H1 (cell line): ENCODE results near the gene PTPN2. TPM values are rescaled to one million over a fixed set of nuclear protein-coding genes. Genes with fewer than 3 reads are reported as not detected.

Experiments used
- CTCF ChIA-PET: fragments of 300-600 bp; sonication (Branson Sonifier 250); formaldehyde crosslinking; loops from one replicate; lab custom pipeline; 2021; ENCODE audit not compliant: partially characterized antibody; lab: Charles Lee
- POLR2A ChIA-PET: fragments of 300-600 bp; sonication (Branson Sonifier 250); formaldehyde crosslinking; loops from one replicate; lab custom pipeline; 2021; ENCODE audit warnings: inconsistent platforms; ENCODE audit not compliant: partially characterized antibody; lab: Charles Lee
- DNase-seq, 2 experiments: peaks; one replicate each; pipeline versions ENCODE4 v3.0.0 to v3.0.0-alpha.2; 2010 to 2022; ENCODE audit warnings: low spot score in 2 of 2, low read depth in 1 of 2, mixed read lengths in 1 of 2
- FAIRE-seq: peaks from 2 replicates; lab custom pipeline; 2011; peaks lifted over from hg19 to GRCh38; lab: Jason Lieb, UNC
- H2AFZ ChIP-seq: 2 replicates; pipeline ENCODE4 v1.8.1; 2012; ENCODE audit warnings: low read length, inconsistent platforms
- H2AK5ac ChIP-seq: 2 replicates; pipeline ENCODE4 v1.6.1; 2013; ENCODE audit warnings: low read depth, low read length
- H2BK120ac ChIP-seq: replicated peaks from 2 replicates; pipeline ENCODE3; 2013; ENCODE audit warnings: low read depth, low read length, inconsistent platforms
- H2BK12ac ChIP-seq: 2 replicates; pipeline ENCODE4 v1.6.1; 2013; ENCODE audit warnings: low read depth, low read length
- H2BK15ac ChIP-seq: 2 replicates; pipeline ENCODE4 v1.6.1; 2013; ENCODE audit warnings: low read length
- H2BK20ac ChIP-seq: 2 replicates; pipeline ENCODE4 v1.6.1; 2013; ENCODE audit warnings: low read length
- H2BK5ac ChIP-seq: 2 replicates; pipeline ENCODE4 v1.6.1; 2013; ENCODE audit warnings: low read depth, low read length
- H3K14ac ChIP-seq: 2 replicates; pipeline ENCODE4 v1.6.1; 2013; ENCODE audit warnings: inconsistent platforms; ENCODE audit not compliant: insufficient read length
- H3K18ac ChIP-seq: 2 replicates; pipeline ENCODE4 v1.6.1; 2013; ENCODE audit warnings: low read length; ENCODE audit errors: extremely low read depth
- H3K23ac ChIP-seq: 2 replicates; pipeline ENCODE4 v1.6.1; 2013; ENCODE audit warnings: inconsistent platforms; ENCODE audit not compliant: insufficient read length
- H3K23me2 ChIP-seq: 2 replicates; pipeline ENCODE4 v1.6.1; 2013; ENCODE audit warnings: low read depth, low read length
- H3K27ac ChIP-seq: 2 replicates; pipeline ENCODE4 v1.6.1; 2011; ENCODE audit warnings: low read depth, low read length, inconsistent platforms
- H3K27me3 ChIP-seq, 4 experiments: replicated peaks in 1 of 4; 1 replicate in 1 of 4; 2 replicates in 3 of 4; pipeline versions ENCODE4 v1.6.1 to v1.8.1; 2011 to 2013; ENCODE audit warnings: low read length in 3 of 4, mild to moderate bottlenecking in 3 of 4, inconsistent platforms in 2 of 4, mixed read lengths in 2 of 4, moderate library complexity in 1 of 4; ENCODE audit not compliant: control insufficient read depth in 3 of 4, insufficient read depth in 3 of 4; ENCODE audit errors: extremely low read depth in 1 of 4
- H3K36me3 ChIP-seq, 4 experiments: 2 replicates each; pipeline versions ENCODE4 v1.6.1 to v1.8.1; 2011 to 2013; ENCODE audit warnings: mild to moderate bottlenecking in 4 of 4, low read length in 3 of 4, moderate library complexity in 2 of 4, control low read depth in 1 of 4, inconsistent platforms in 1 of 4; ENCODE audit not compliant: insufficient read depth in 4 of 4, control insufficient read depth in 2 of 4
- H3K4ac ChIP-seq: replicated peaks from 2 replicates; pipeline ENCODE3; 2013; ENCODE audit warnings: low read length, low read depth, mixed read lengths, inconsistent platforms; ENCODE audit not compliant: insufficient read length
- H3K4me1 ChIP-seq, 4 experiments: replicated peaks in 1 of 4; 1 replicate in 1 of 4; 2 replicates in 3 of 4; pipeline versions ENCODE4 v1.6.1 to v1.8.1; 2011 to 2013; ENCODE audit warnings: low read length in 3 of 4, inconsistent platforms in 2 of 4, mixed read lengths in 1 of 4; ENCODE audit not compliant: insufficient read depth in 4 of 4, control insufficient read depth in 3 of 4
- H3K4me2 ChIP-seq, 2 experiments: 2 replicates each; pipeline versions ENCODE4 v1.6.1 to v1.8.1; 2011 to 2013; ENCODE audit warnings: low read depth in 2 of 2, low read length in 2 of 2, control low read depth in 1 of 2, inconsistent platforms in 1 of 2, mild to moderate bottlenecking in 1 of 2; ENCODE audit not compliant: insufficient read depth in 1 of 2
- H3K4me3 ChIP-seq, 4 experiments: fragments of 200-600, 300-600 bp in 1 of 4; sonication (generic), shearing (Covaris generic), sonication (Bioruptor Twin) in 1 of 4; 2 replicates each; pipeline versions ENCODE4 v1.5.1 to v1.8.1; 2011 to 2016; ENCODE audit warnings: low read length in 4 of 4, low read depth in 3 of 4, control low read depth in 2 of 4, inconsistent platforms in 2 of 4, mild to moderate bottlenecking in 2 of 4, mixed read lengths in 1 of 4, moderate library complexity in 1 of 4; ENCODE audit not compliant: insufficient read depth in 2 of 4; ENCODE audit errors: extremely low read depth in 1 of 4
- H3K56ac ChIP-seq: replicated peaks from 2 replicates; pipeline ENCODE3; 2013; ENCODE audit warnings: low read depth, mild to moderate bottlenecking, mixed read lengths, low read length, inconsistent platforms; ENCODE audit not compliant: insufficient read length
- H3K79me1 ChIP-seq: 2 replicates; pipeline ENCODE4 v1.6.1; 2013; ENCODE audit warnings: low read depth, low read length, control low read depth
- H3K79me2 ChIP-seq, 2 experiments: 2 replicates each; pipeline versions ENCODE4 v1.6.1 to v1.8.1; 2012 to 2013; ENCODE audit warnings: low read length in 2 of 2, mild to moderate bottlenecking in 2 of 2, inconsistent platforms in 1 of 2; ENCODE audit not compliant: insufficient read depth in 2 of 2, control insufficient read depth in 1 of 2
- H3K9ac ChIP-seq, 4 experiments: replicated peaks in 1 of 4; 1 replicate in 1 of 4; 2 replicates in 3 of 4; pipeline versions ENCODE4 v1.6.1 to v1.8.1; 2011 to 2013; ENCODE audit warnings: low read depth in 3 of 4, low read length in 3 of 4, control low read depth in 2 of 4, mild to moderate bottlenecking in 2 of 4, moderate library complexity in 2 of 4, inconsistent platforms in 1 of 4; ENCODE audit errors: extremely low read depth in 1 of 4
- H3K9me3 ChIP-seq, 2 experiments: 2 replicates each; pipeline versions ENCODE4 v1.6.1 to v1.8.1; 2012 to 2013; ENCODE audit warnings: mild to moderate bottlenecking in 2 of 2, moderate library complexity in 2 of 2, control low read depth in 1 of 2, inconsistent platforms in 1 of 2, low read depth in 1 of 2, low read length in 1 of 2, mixed read lengths in 1 of 2; ENCODE audit not compliant: insufficient read depth in 2 of 2
- H4K20me1 ChIP-seq, 2 experiments: replicated peaks in 1 of 2; 2 replicates each; pipeline versions ENCODE3 to v1.8.1; 2011 to 2013; ENCODE audit warnings: inconsistent platforms in 2 of 2, low read length in 2 of 2, mild to moderate bottlenecking in 1 of 2; ENCODE audit not compliant: insufficient read depth in 2 of 2, control insufficient read depth in 1 of 2
- H4K5ac ChIP-seq: 2 replicates; pipeline ENCODE4 v1.6.1; 2013; ENCODE audit warnings: low read length, low read depth, mixed read lengths, inconsistent platforms; ENCODE audit not compliant: insufficient read length
- H4K8ac ChIP-seq: 2 replicates; pipeline ENCODE4 v1.8.0; 2013; ENCODE audit warnings: mild to moderate bottlenecking, moderate library complexity, low read length, inconsistent platforms; ENCODE audit not compliant: insufficient read depth; ENCODE audit errors: extremely low read depth
- H4K91ac ChIP-seq: replicated peaks from 2 replicates; pipeline ENCODE3; 2013; ENCODE audit warnings: low read length, mixed read lengths, inconsistent platforms; ENCODE audit not compliant: insufficient read length
- CBX5 ChIP-seq: fragments of 300-800, 300-1000 bp; sonication (generic); IDR thresholded peaks from 2 replicates; pipeline ENCODE4 v1.7.1; 2016; ENCODE audit warnings: antibody characterized with exemption, low read length, low read depth
- CEBPB ChIP-seq: IDR thresholded peaks from 2 replicates; pipeline ENCODE4 v1.6.1; 2012; ENCODE audit warnings: low read depth, low read length
- FOSL1 ChIP-seq: IDR thresholded peaks from 2 replicates; pipeline ENCODE4 v1.6.1; 2011; ENCODE audit warnings: mild to moderate bottlenecking, low read depth, low read length, moderate library complexity; ENCODE audit not compliant: insufficient read depth
- JUND ChIP-seq: IDR thresholded peaks from 2 replicates; pipeline ENCODE4 v1.6.1; 2011; ENCODE audit warnings: mild to moderate bottlenecking, improper control_type of control experiment, low read length
- KDM1A ChIP-seq: fragments of 200-600, 300-600 bp; sonication (generic); IDR thresholded peaks from 2 replicates; pipeline ENCODE4 v1.7.1; 2016; ENCODE audit warnings: mild to moderate bottlenecking, low read length, borderline replicate concordance
- NANOG ChIP-seq: IDR thresholded peaks from 2 replicates; pipeline ENCODE4 v1.6.1; 2011; ENCODE audit warnings: low read length, low read depth, mild to moderate bottlenecking, inconsistent platforms; ENCODE audit not compliant: insufficient read depth, poor library complexity, severe bottlenecking
- PHF8 ChIP-seq: fragments of 200-600 bp; sonication (generic); conservative IDR thresholded peaks from 2 replicates; pipeline ENCODE4 v1.7.1; 2012; ENCODE audit warnings: low read depth, mild to moderate bottlenecking, inconsistent platforms, low read length, moderate library complexity
- POU5F1 ChIP-seq: IDR thresholded peaks from 2 replicates; pipeline ENCODE4 v1.6.1; 2011; ENCODE audit warnings: low read depth, mild to moderate bottlenecking, low read length, moderate library complexity
- RNF2 ChIP-seq: fragments of 200-900, 300-1000 bp; sonication (generic); IDR thresholded peaks from 2 replicates; pipeline ENCODE4 v1.7.1; 2016; ENCODE audit warnings: borderline replicate concordance, low read depth, mild to moderate bottlenecking, antibody characterized with exemption, low read length; ENCODE audit not compliant: poor library complexity, severe bottlenecking; ENCODE audit errors: missing control alignments
- SAP30 ChIP-seq: fragments of 300-600 bp; sonication (generic); IDR thresholded peaks from 2 replicates; pipeline ENCODE4 v1.7.1; 2012; ENCODE audit warnings: low read length, moderate library complexity, mild to moderate bottlenecking, inconsistent platforms; ENCODE audit not compliant: insufficient read depth, insufficient replicate concordance
- SP4 ChIP-seq: IDR thresholded peaks from 2 replicates; pipeline ENCODE4 v1.6.1; 2012; ENCODE audit warnings: low read length, inconsistent platforms
- TEAD4 ChIP-seq: IDR thresholded peaks from 2 replicates; pipeline ENCODE4 v1.6.1; 2012; ENCODE audit warnings: low read depth, low read length, inconsistent platforms, mixed read lengths
- YY1 ChIP-seq: IDR thresholded peaks from 2 replicates; pipeline ENCODE4 v1.6.1; 2011; ENCODE audit warnings: low read depth, mild to moderate bottlenecking, low read length
- WGBS, 2 experiments: shearing (Covaris generic) in 1 of 2; methylation state at CpG; one replicate each; pipeline versions ENCODE4 v1.1.6 to v1.1.7; 2013 to 2015; ENCODE audit warnings: low lambda C conversion rate in 2 of 2, mixed read lengths in 2 of 2, inconsistent platforms in 1 of 2, low coverage in 1 of 2, missing lambda C conversion rate in 1 of 2; ENCODE audit not compliant: insufficient replicate concordance in 2 of 2, insufficient coverage in 1 of 2, insufficient read length in 1 of 2; ENCODE audit errors: extremely low coverage in 1 of 2, missing lambda C conversion rate in 1 of 2; 5-methylcytosine and 5-hydroxymethylcytosine counted together
- polyA plus RNA-seq, 7 experiments: library from polyadenylated mRNA; depleted of rRNA in 3 of 7; stranded (reverse) in 5 of 7; unstranded in 2 of 7; fragments of >200 nt in 5 of 7; fragments of 200-250 nt in 2 of 7; gene quantifications; 1 replicate in 5 of 7; 2 replicates in 1 of 7; 4 replicates in 1 of 7; pipeline versions ENCODE4 v1.2.1 to v1.2.3, GENCODE V29; 2011 to 2013; ENCODE audit warnings: missing spikeins in 2 of 7, mixed read lengths in 2 of 7
- total RNA-seq: library from RNA; stranded (reverse); fragmentation: NEBNext Ultra II Directional; extraction: Animal tissue kit (Norgen Biotek cat#: 25700); gene quantifications from 2 replicates; pipeline ENCODE4 v1.2.1, GENCODE V29; 2021

The PTPN2 gene
- total and polyA plus RNA-seq, 2 of the 8 experiments (the other 6 are each of a cell fraction or from before 2014, with no cell fraction given) = 16.4 to 54.0 TPM

GRCh38 chr18:12857991-12858544 lies 26.0 kb downstream of the PTPN2 start:
- no peak overlapping the region for H3K4ac ChIP-seq
- H2BK12ac ChIP-seq = no peak overlapping the region
- H2BK15ac ChIP-seq = no peak overlapping the region
- WGBS, 2 experiments = 88% methylated on average over 4 of the region's 4 CpGs; no CpG with 5 or more reads in 1 of the 2 experiments
- ChIA-PET POLR2A (no interaction called here), CTCF (no interaction called here)
- no peak overlapping the region for H3K23ac ChIP-seq
- no peak overlapping the region for H2BK120ac ChIP-seq
- H3K4me1 ChIP-seq = peaks cover 0 to 10% (median 3%) of the 10 kb centered on the region in 4 experiments; a peak in 5 of 7 replicates
- no peak overlapping the region for H4K8ac ChIP-seq
- no peak overlapping the region for H3K14ac ChIP-seq
- H3K27ac ChIP-seq = no peak overlapping the region
- no peak overlapping the region for H2BK20ac ChIP-seq
- H3K18ac ChIP-seq = no peak overlapping the region
- DNase-seq (no peak), FAIRE-seq (no peak)
- H3K27me3 ChIP-seq = no peaks in the 10 kb centered on the region
- no peak overlapping the region for H3K4me3 ChIP-seq
- H4K5ac ChIP-seq = no peak overlapping the region
- no peak overlapping the region for H2BK5ac ChIP-seq
- H2AK5ac ChIP-seq = no peak overlapping the region
- peaks cover 0 to 5% of the 10 kb centered on the region in 2 experiments for H4K20me1 ChIP-seq
- no peak overlapping the region for H3K9ac ChIP-seq
- H4K91ac ChIP-seq = no peak overlapping the region
- peaks cover 0 to 8% (median 2%) of the 10 kb centered on the region in 4 experiments; a peak in 5 of 8 replicates for H3K36me3 ChIP-seq
- H2AFZ ChIP-seq = no peak overlapping the region
- peaks cover 3 to 82% of the 10 kb centered on the region in 2 experiments; a peak in 2 of 4 replicates for H3K79me2 ChIP-seq
- H3K4me2 ChIP-seq = no peak overlapping the region
- peaks cover 4% of the 10 kb centered on the region for H3K79me1 ChIP-seq
- H3K23me2 ChIP-seq = no peaks in the 10 kb centered on the region; the same call in 1 of the 2 replicates
- H3K56ac ChIP-seq = no peak overlapping the region
- no peaks in the 10 kb centered on the region for H3K9me3 ChIP-seq
- TF ChIP-seq FOSL1 (no peak), TEAD4 (no peak), POU5F1 (no peak), CBX5 (no peak), CEBPB (no peak), JUND (no peak), KDM1A (no peak), NANOG (no peak), RNF2 (no peak), PHF8 (no peak), SP4 (no peak), YY1 (no peak), SAP30 (no peak)
